ENCODE data around the gene KLHDC4. TPM values are rescaled to one million over a fixed set of nuclear protein-coding genes. Genes with fewer than 3 reads are reported as not detected.
A peak's percentile ranks its signal among the peaks of the same experiment; 100 is the strongest.

KLHDC4 gene
- total RNA-seq, 1 experiment from 2014 or later: 76.2 TPM

- Histone ChIP-seq H2AFZ (ENCODE audit: low read length) (no peak overlapping the region), H3K9me3 (ENCODE audit: control insufficient read depth, low read depth, low read length) (no peaks in the 10 kb centered on the region), H3K27me3 (ENCODE audit: insufficient read depth, low read length) (no peaks in the 10 kb centered on the region), H3K4ac (ENCODE audit: low read depth, low read length) (no peak overlapping the region), H3K4me1 (ENCODE audit: insufficient read depth, low read length) (no peaks in the 10 kb centered on the region; the same call in 1 of the 2 replicates), H2BK15ac (ENCODE audit: low read depth, low read length) (no peak overlapping the region), H4K8ac (replicated peaks; ENCODE audit: insufficient read length, low read depth, low read length) (no peak overlapping the region), H3K18ac (ENCODE audit: insufficient read length, low read depth, low read length) (no peak overlapping the region), H3T11ph (ENCODE audit: low read length) (no peak overlapping the region), H2BK5ac (ENCODE audit: insufficient read length, low read length) (no peak overlapping the region), H3K23ac (ENCODE audit: insufficient read length, low read depth, low read length) (no peak overlapping the region), H2BK120ac (ENCODE audit: low read depth, low read length, poor library complexity, severe bottlenecking) (no peak overlapping the region), H2BK12ac (ENCODE audit: insufficient read length, low read depth, low read length) (no peak overlapping the region), H3K79me1 (ENCODE audit: insufficient read depth, low read depth, low read length, poor library complexity, severe bottlenecking) (no peaks in the 10 kb centered on the region), H2AK5ac (ENCODE audit: insufficient read length, low read length) (no peak overlapping the region), H4K20me1 (ENCODE audit: control insufficient read depth, insufficient read depth, insufficient read length) (no peaks in the 10 kb centered on the region), H3K56ac (ENCODE audit: insufficient read length, low read depth, low read length) (no peak overlapping the region), H3K27ac (ENCODE audit: insufficient read length, low read depth, low read length) (no peak overlapping the region), H4K5ac (ENCODE audit: insufficient read length, low read depth, low read length) (no peak overlapping the region), H3K23me2 (ENCODE audit: insufficient read length, low read depth, low read length, poor library complexity, severe bottlenecking) (no peaks in the 10 kb centered on the region), H3K79me2 (ENCODE audit: insufficient read depth, low read length) (no peaks in the 10 kb centered on the region), H2BK20ac (ENCODE audit: low read depth, low read length, poor library complexity, severe bottlenecking) (no peak overlapping the region), H3K14ac (ENCODE audit: insufficient read depth, low read length) (no peak overlapping the region), H4K91ac (ENCODE audit: insufficient read length, low read depth, low read length) (no peak overlapping the region), H3K9ac (ENCODE audit: extremely low read depth, insufficient read length, low read length) (no peak overlapping the region), H3K4me2 (ENCODE audit: insufficient read depth, insufficient read length, low read length) (no peak overlapping the region)
- peak; percentile 25; the same call in 1 of the 3 replicates for TF ChIP-seq CTCF (conservative IDR thresholded peaks at IDR 0.05)
- peaks cover 27 to 55% of the 10 kb centered on the region in 2 experiments for H3K4me1 Mint-ChIP-seq
- peaks cover 0 to 4% (median 0%) of the 10 kb centered on the region in 3 experiments; a peak in 3 of 7 replicates for H3K36me3 Mint-ChIP-seq (ENCODE audit: insufficient read depth in 1 of 3, low read depth in 3 of 3)
- H3K4me3 Mint-ChIP-seq: no peak overlapping the region; a peak in 1 of 5 replicates
- no peaks in the 10 kb centered on the region for H3K9me3 Mint-ChIP-seq
- H3K27me3 Mint-ChIP-seq (ENCODE audit: low read depth): no peaks in the 10 kb centered on the region
- H3K27ac Mint-ChIP-seq: no peak overlapping the region; a peak in 1 of 7 replicates
- WGBS (ENCODE audit: extremely low coverage, insufficient read length, low lambda C conversion rate): no CpG with 5 or more reads among the region's 16 CpGs
- peak; percentile 79 for DNase-seq
These were observed 104.2 kb downstream of the KLHDC4 start for GRCh38 chr16:87661561-87661960.

Data from H9 (cell line).